Cardiac fibroblast (primary cell): Measurements from ENCODE around the gene HSPB6.

Experiments used
- DNase-seq, 2 donors: peaks; one replicate each; pipeline versions ENCODE4 v3.0.0 to v3.0.0-alpha.2; 2010; ENCODE audit warnings: low read depth in 2 of 2
- H3K4me3 ChIP-seq, 2 donors: replicated peaks in 1 of 2; 1 replicate in 1 of 2; 2 replicates in 1 of 2; pipeline ENCODE4 v1.5.1; 2011; ENCODE audit warnings: low read depth in 2 of 2, low read length in 2 of 2, mild to moderate bottlenecking in 2 of 2, moderate library complexity in 1 of 2
- TF ChIP-seq, protein P1 (sequence below): IDR thresholded peaks from one replicate; pipeline ENCODE4 v1.5.1; 2011; ENCODE audit warnings: low read depth, mild to moderate bottlenecking, low read length, inconsistent platforms

HSPB6 gene

DNA sequence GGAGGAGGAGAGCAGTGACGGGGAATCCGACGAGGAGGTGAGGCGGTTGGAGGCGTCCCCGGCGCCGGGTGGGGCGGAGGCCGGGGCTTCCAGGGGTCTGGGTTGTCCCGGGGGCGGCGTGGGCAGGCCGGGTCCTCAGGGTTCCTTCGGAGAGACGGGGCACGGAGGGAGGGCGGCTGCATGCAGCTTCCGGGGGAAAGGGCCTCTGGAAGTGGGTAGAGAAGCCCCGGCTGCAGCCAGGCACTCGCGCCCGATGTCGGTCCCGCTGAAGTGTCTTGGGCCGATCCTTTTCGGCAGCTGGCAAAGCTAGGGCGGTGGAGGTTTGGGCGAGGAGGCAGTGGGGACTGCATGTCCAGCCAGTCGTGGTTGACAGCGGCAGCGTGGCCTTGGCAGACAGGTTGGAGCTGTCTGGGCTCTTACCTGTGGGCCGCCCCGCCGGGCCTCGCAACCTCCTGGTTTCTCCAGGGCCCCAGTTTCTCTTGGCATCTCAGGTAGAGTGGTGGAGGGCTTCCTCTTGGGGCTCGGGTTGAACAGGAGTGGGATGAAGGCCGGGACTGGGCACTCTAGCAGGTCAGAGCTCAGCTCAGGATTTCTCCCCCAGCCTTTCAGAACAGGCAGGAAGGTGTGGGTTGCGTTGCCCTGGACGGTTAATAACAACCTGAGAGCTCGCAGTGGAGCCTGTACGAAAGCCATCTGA lies 38.3 kb downstream of the HSPB6 start:
- peak overlapping the region; percentile 60 to 90 for H3K4me3 ChIP-seq
- DNase-seq, result peak; percentile 16 to 29
- TF ChIP-seq, protein P1, sequence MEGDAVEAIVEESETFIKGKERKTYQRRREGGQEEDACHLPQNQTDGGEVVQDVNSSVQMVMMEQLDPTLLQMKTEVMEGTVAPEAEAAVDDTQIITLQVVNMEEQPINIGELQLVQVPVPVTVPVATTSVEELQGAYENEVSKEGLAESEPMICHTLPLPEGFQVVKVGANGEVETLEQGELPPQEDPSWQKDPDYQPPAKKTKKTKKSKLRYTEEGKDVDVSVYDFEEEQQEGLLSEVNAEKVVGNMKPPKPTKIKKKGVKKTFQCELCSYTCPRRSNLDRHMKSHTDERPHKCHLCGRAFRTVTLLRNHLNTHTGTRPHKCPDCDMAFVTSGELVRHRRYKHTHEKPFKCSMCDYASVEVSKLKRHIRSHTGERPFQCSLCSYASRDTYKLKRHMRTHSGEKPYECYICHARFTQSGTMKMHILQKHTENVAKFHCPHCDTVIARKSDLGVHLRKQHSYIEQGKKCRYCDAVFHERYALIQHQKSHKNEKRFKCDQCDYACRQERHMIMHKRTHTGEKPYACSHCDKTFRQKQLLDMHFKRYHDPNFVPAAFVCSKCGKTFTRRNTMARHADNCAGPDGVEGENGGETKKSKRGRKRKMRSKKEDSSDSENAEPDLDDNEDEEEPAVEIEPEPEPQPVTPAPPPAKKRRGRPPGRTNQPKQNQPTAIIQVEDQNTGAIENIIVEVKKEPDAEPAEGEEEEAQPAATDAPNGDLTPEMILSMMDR, result no peak

DNA sequence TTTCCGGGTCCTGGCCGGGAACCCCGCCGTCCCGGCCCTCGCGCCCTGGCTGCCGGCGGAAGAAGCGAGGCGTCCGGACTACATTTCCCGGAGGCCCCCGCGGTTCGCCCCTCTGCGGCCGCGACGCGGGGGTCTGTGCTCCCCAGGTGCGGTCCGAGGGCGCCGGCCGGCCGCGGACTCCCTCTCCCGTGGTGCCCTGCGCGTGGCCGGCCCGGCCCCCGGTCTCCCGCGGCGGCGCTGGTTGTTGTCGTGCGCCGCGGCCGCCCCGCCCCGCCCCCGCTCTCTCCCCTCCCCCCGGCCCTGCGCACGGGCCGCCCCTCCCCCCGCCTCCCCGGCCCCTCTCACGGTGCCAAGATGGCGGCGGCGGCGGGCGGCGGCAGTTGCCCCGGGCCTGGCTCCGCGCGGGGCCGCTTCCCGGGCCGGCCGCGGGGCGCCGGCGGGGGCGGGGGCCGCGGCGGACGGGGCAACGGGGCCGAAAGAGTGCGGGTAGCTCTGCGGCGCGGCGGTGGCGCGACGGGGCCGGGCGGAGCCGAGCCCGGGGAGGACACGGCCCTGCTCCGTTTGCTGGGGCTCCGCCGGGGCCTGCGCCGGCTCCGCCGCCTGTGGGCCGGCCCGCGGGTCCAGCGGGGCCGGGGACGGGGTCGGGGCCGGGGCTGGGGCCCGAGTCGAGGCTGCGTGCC lies 39.0 kb downstream of the HSPB6 start, which contains the start of gene KMT2B:
KMT2B (plus strand) TSS at position 339 of the 680 bp plus-strand sequence; CDS start at position 355, 16 bp downstream.
- peak in 1 of 2 donors; percentile 98 for DNase-seq
- TF ChIP-seq, protein P1, result no peak
- peak within 1 kb of the TSS; percentile 60 to 90 for H3K4me3 ChIP-seq

- TF ChIP-seq, protein P1, result peak; percentile 79
- DNase-seq, result peak; percentile 84 to 94
- peak overlapping the region; percentile 60 to 90 for H3K4me3 ChIP-seq
These were observed 39.8 kb downstream of the HSPB6 start for GRCh38 chr19:35716801-35717664.

- DNase-seq, result no peak
- peak overlapping the region; percentile 60 to 90 for H3K4me3 ChIP-seq
- TF ChIP-seq, protein P1, result no peak
These were observed 40.6 kb downstream of the HSPB6 start for GRCh38 chr19:35715981-35716800.

- no peak overlapping the region for H3K4me3 ChIP-seq
- TF ChIP-seq, protein P1, result no peak
- no peak for DNase-seq
These were observed 41.4 kb downstream of the HSPB6 start for GRCh38 chr19:35715355-35715809.
